Measurements from ENCODE around the gene CNOT8. TPM values are rescaled to one million over a fixed set of nuclear protein-coding genes. Genes with fewer than 3 reads are reported as not detected.

CNOT8 gene
- polyA plus RNA-seq, 2 of the 4 experiments (the other 2 are of a cell fraction): 40.6 to 52.7 TPM

GRCh38 chr5:154813736-154814135 lies 44.7 kb upstream of the CNOT8 start:
- 91% methylated on average over 10 of the region's 10 CpGs for WGBS (ENCODE audit: missing lambda C conversion rate)
- CTCF ChIA-PET: interaction anchor here (0.6 to 1.6 kb wide), 2 partner anchors 67 to 164 kb away, joined by 5 to 8 read pairs; no protein-coding TSS in a partner anchor
- TF ChIP-seq SMC3 (IDR thresholded peaks at IDR 0.05) (no peak), ZC3H11A (IDR thresholded peaks at IDR 0.05) (no peak), MAX (IDR thresholded peaks at IDR 0.05) (no peak), RAD21 (conservative IDR thresholded peaks at IDR 0.05 in 1 of 2, IDR thresholded peaks at IDR 0.05 in 1 of 2) (no peak), POLR2A (IDR thresholded peaks at IDR 0.05; ENCODE audit: low read length) (no peak), JUNB (IDR thresholded peaks at IDR 0.05) (no peak), CHD2 (IDR thresholded peaks at IDR 0.05; ENCODE audit: low read length, partially characterized antibody) (no peak), EHMT2 (IDR thresholded peaks at IDR 0.05; ENCODE audit: low read depth) (no peak), POLR2AphosphoS2 (conservative IDR thresholded peaks at IDR 0.05; ENCODE audit: low read length) (no peak), PHF8 (IDR thresholded peaks at IDR 0.05; ENCODE audit: borderline replicate concordance, low read depth) (no peak), HEYL (CRISPR knock-in tag; IDR thresholded peaks at IDR 0.05) (no peak), NFE2L2 (conservative IDR thresholded peaks at IDR 0.05; ENCODE audit: low read length) (no peak), MAZ (IDR thresholded peaks at IDR 0.05; ENCODE audit: borderline replicate concordance, low read depth, low read length) (no peak), ZFP36 (IDR thresholded peaks at IDR 0.05; ENCODE audit: borderline replicate concordance, partially characterized antibody) (no peak), JUN (IDR thresholded peaks at IDR 0.05) (no peak)

GRCh38 chr5:154815025-154815424 lies 43.4 kb upstream of the CNOT8 start:
- no peak for DNase-seq (ENCODE audit: low read depth in 1 of 2, low spot score in 1 of 2)
- H3K4me1 ChIP-seq: peaks cover 8% of the 10 kb centered on the region; the same call in 1 of the 3 replicates
- H3K9me3 ChIP-seq: no peaks in the 10 kb centered on the region
- TF ChIP-seq RARB (CRISPR knock-in tag; IDR thresholded peaks at IDR 0.05): no peak
- no peak for TF ChIP-seq BCL3 (IDR thresholded peaks at IDR 0.05)
- TF ChIP-seq RNF2 (IDR thresholded peaks at IDR 0.05; ENCODE audit: borderline replicate concordance, low read depth): no peak
- TF ChIP-seq POLR2AphosphoS2 (conservative IDR thresholded peaks at IDR 0.05; ENCODE audit: low read length): no peak
- TF ChIP-seq POLR2A (IDR thresholded peaks at IDR 0.05; ENCODE audit: low read length): no peak
- no peak for TF ChIP-seq TFCP2L1 (CRISPR knock-in tag; IDR thresholded peaks at IDR 0.05)
- TF ChIP-seq HDAC2 (IDR thresholded peaks at IDR 0.05): no peak
- no peak for TF ChIP-seq NR3C1 (IDR thresholded peaks at IDR 0.05)
- TF ChIP-seq MAZ (IDR thresholded peaks at IDR 0.05; ENCODE audit: borderline replicate concordance, low read depth, low read length): no peak
- TF ChIP-seq RCOR1 (IDR thresholded peaks at IDR 0.05; ENCODE audit: low read depth, low read length): no peak
- TF ChIP-seq ZC3H11A (IDR thresholded peaks at IDR 0.05): no peak
- no peak for TF ChIP-seq MYC (IDR thresholded peaks at IDR 0.05; ENCODE audit: borderline replicate concordance, low read length)
- TF ChIP-seq NFE2L2 (conservative IDR thresholded peaks at IDR 0.05; ENCODE audit: low read length): no peak
- no peak for TF ChIP-seq GATA3 (IDR thresholded peaks at IDR 0.05; ENCODE audit: borderline replicate concordance)
- no peak for TF ChIP-seq USF2 (IDR thresholded peaks at IDR 0.05)
- no peak for TF ChIP-seq PHF8 (IDR thresholded peaks at IDR 0.05; ENCODE audit: borderline replicate concordance, low read depth)
- no peak for TF ChIP-seq TP53 (CRISPR knock-in tag; IDR thresholded peaks at IDR 0.05)
- no peak for TF ChIP-seq CTCF (IDR thresholded peaks at IDR 0.05)
- TF ChIP-seq CHD4 (IDR thresholded peaks at IDR 0.05; ENCODE audit: borderline replicate concordance): no peak
- CTCF ChIA-PET: interaction anchor here (0.9 kb wide), 1 partner anchor 165 kb away, joined by 6 read pairs; no protein-coding TSS in a partner anchor
- 0 out of 6 replicates have a peak overlapping the region, but pooled peaks of 1 of the 2 experiments have one; percentile 1 for H3K27ac ChIP-seq
- 87% methylated on average over 11 of the region's 11 CpGs for WGBS (ENCODE audit: missing lambda C conversion rate)
- POLR2A ChIA-PET: no interaction called here
- ATAC-seq: no peak
- no peak overlapping the region for H3K4me3 ChIP-seq
- FAIRE-seq: no peak
- H3K4me2 ChIP-seq: no peak overlapping the region

More at GRCh38 chr5:154813736-154814135, 44.7 kb upstream of the CNOT8 start:
- Histone ChIP-seq H3K4me3 (no peak overlapping the region), H3K4me2 (no peak overlapping the region), H3K27ac (no peak overlapping the region), H3K4me1 (peaks cover 8% of the 10 kb centered on the region; the same call in 1 of the 3 replicates), H3K9me3 (no peaks in the 10 kb centered on the region)
- ATAC-seq (no peak), DNase-seq (ENCODE audit: low read depth in 1 of 2, low spot score in 1 of 2) (no peak), FAIRE-seq (no peak)
- POLR2A ChIA-PET: no interaction called here

Measured in A549 (cell line).